LNCAP (cell line): ENCODE results near the gene PRSS21.

ENCODE experiments used
- TF ChIP-seq, protein P1 (sequence below): fragments of 450-650 bp; IDR thresholded peaks from 2 replicates; pipeline ENCODE4 v1.5.1; 2017; ENCODE audit warnings: mild to moderate bottlenecking

PRSS21 gene

DNA sequence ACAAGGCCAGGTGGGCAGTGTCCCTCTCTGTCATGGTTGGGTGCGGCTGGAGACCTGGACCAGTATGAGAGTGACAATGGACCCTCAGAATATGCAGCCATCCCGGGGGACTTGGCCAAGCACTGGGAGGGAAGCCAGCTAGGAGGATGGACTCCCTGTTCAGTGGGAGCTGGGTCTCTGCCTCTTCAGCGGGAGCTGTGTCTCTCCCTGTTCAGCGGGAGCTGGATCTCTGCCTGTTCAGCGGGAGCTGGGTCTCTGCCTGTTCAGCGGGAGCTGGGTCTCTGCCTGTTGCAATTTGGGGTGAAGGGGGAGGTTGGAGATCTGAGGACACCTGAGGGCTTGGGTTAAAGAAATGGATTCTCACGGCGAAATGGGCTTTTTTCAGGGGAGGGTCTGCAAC lies 25.9 kb upstream of the PRSS21 start:
- TF ChIP-seq, protein P1, sequence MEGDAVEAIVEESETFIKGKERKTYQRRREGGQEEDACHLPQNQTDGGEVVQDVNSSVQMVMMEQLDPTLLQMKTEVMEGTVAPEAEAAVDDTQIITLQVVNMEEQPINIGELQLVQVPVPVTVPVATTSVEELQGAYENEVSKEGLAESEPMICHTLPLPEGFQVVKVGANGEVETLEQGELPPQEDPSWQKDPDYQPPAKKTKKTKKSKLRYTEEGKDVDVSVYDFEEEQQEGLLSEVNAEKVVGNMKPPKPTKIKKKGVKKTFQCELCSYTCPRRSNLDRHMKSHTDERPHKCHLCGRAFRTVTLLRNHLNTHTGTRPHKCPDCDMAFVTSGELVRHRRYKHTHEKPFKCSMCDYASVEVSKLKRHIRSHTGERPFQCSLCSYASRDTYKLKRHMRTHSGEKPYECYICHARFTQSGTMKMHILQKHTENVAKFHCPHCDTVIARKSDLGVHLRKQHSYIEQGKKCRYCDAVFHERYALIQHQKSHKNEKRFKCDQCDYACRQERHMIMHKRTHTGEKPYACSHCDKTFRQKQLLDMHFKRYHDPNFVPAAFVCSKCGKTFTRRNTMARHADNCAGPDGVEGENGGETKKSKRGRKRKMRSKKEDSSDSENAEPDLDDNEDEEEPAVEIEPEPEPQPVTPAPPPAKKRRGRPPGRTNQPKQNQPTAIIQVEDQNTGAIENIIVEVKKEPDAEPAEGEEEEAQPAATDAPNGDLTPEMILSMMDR = no peak

DNA sequence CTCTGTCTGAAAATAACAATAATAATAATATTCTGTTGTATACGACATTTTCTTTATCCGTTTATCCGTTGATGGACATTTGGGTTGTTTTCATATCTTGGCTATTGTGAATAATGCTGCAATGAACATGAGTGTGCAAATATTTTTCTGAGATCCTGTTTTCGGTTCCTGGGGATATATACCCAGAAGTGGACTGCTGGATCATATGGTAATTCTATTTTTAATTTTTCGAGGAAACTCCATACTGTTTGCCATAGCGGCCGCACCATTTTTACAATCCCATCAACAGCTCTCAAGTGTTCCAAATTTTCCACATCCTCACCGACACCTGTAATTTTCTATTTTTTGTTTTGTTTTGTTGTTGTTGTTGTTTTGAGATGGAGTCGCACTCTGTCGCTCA lies 24.1 kb upstream of the PRSS21 start:
- TF ChIP-seq, protein P1 = no peak

DNA sequence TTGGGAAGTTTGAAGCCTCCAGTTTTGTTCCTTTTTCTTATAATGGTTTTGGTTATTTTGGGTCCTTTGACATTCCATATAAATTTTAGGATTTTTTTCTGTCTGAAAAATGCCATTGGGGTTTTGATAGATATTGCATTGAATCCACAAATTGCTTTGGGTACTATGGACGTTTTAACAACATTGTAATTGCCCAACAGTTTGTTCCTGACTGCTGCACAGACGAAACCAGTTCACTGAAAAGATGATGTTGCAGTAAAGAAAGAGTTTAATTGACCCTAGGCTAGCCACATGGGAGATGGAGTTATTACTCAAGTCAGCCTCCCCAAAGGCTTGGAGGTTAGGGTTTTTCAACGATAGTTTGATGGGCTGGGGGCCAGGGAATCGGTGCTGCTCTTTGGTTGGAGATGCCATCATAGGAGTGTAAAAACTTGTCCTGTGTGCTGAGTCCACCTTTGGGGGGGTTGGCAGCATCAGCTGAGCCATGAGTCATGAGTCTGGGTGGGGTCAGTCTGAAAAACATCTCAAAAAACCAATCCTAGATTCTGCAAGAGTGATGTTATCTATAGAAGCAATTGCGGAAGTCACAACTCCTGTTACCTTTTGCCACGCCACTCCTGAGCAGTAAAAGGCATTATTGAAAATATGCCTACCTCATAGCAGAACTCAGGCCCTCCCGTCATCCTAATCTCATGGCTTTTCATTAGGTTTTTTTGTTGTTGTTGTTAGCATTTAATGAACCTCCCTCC lies 21.5 kb upstream of the PRSS21 start:
- TF ChIP-seq, protein P1 = no peak

DNA sequence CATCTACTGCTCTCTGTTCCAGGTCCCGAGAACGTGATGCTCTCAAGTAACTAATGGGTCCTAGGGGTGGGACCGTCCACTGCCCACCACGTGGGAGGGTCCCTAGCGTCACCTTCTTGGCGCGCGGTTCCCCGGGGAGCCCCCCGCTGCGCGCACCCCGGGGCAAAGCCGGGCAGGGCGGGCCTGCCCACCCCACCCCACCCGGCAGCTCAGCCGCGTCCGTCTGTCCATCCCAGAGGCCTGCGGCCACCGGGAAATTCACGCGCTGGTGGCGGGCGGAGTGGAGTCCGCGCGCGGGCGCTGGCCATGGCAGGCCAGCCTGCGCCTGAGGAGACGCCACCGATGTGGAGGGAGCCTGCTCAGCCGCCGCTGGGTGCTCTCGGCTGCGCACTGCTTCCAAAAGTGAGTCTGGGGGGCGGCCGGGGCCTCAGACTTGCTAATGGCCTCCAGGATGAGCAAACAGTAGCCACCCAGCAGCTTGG lies 18.3 kb upstream of the PRSS21 start:
- TF ChIP-seq, protein P1 = no peak

DNA sequence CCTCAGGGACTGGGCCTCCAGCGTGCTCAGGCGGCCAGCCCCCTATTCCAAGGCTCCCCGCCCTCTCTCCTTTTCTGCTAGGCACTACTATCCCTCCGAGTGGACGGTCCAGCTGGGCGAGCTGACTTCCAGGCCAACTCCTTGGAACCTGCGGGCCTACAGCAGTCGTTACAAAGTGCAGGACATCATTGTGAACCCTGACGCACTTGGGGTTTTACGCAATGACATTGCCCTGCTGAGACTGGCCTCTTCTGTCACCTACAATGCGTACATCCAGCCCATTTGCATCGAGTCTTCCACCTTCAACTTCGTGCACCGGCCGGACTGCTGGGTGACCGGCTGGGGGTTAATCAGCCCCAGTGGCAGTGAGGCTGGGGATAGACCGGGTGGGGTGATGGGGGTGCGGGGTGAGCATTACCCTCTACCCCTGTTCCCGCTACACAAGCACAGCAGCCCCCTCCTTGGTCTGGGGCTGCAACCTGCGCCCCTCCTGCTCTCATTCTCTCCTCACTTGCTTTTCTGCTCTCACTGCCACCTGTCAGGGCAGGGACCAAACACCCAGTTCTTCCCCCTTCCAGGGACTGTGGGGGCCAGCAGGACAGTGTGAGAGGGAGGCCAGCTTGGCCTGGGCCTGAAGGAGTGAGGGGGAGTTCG lies 17.7 kb upstream of the PRSS21 start:
- TF ChIP-seq, protein P1 = no peak

DNA sequence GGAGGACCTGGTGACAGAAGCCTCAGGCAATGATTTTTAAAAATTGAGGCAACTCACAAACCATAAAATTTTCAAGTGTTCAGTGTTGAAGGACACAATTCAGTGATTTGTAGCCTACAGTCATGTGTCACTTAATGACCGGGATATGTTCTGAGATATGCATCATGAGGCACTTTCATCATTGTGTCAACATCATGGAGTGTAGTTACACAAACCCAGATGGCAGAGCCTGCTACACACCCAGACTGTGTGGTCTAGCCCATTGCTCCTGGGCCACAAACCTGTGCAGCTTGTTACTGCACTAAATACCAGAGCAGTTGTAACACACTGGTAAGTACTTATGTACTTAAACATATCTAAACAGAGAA lies 17.2 kb upstream of the PRSS21 start:
- TF ChIP-seq, protein P1 = no peak

DNA sequence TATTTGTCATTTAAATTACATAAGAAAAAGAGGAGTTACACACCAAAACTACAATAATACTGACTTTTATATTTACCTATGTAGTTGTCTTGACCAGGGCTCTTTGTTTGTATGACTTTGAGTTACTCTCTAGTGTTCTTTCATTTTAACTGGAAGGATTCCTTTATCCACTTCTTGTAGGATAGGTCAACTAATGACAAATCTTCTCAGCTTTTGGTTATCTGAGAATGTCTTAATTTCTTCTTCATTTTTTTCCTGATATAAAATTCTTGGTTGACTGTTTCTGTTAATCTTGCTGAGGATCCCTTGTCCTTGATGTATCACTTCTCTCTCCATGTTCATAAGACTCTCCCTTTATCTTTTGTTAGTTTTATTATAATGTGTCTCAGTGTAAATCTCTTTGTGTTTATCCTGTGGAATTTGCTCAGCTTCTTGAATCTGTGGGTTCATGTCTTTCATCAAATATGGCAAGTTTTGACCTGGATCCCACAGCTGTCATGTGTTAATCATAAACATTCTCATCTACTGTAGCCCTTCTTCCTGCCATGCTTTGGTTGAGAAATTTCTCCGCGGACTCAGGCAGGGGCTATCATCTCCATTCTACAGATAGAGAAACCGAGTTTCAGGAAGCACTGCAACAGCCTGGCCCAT lies 13.4 kb upstream of the PRSS21 start:
- TF ChIP-seq, protein P1 = no peak
